22Rv1 (cell line): ENCODE data around the gene PSMB8.
"Not testable (repeated sequence)": the region's sequence is repeated elsewhere in the genome, so short reads cannot be mapped to it uniquely, and the experiment has no call there.

ENCODE experiments used
- H3K27ac ChIP-seq: fragments of 450-650 bp; 2 replicates; pipeline ENCODE4 v1.5.1; 2017
- ZFX ChIP-seq: fragments of 450-650 bp; IDR thresholded peaks from 2 replicates; pipeline ENCODE4 v1.6.1; 2017; ENCODE audit warnings: antibody characterized with exemption, borderline replicate concordance
- TF ChIP-seq, protein P1 (sequence below): fragments of 450-650 bp; IDR thresholded peaks from 2 replicates; pipeline ENCODE4 v1.5.1; 2017; ENCODE audit warnings: mild to moderate bottlenecking

Gene PSMB8

DNA sequence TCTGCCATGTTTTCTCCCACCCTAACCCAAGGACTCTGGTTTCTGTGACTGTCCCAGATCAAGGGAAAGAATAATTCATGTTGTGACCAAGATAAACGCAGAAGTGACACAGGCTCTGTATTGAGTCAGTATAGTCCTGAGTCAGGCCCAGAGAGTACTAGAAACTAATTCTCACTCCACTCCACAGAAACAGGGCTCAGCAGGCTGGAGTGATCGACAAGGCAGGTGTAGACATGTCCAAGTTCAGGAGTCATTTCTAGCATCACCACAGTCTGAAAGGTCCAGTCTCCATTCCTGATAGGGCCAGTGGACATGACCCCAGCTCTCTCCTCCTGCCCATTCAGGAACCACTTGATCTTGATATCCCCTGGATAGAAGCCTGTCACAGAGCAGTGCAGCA is 29.7 kb downstream of the PSMB8 start:
- TF ChIP-seq ZFX: no peak
- TF ChIP-seq, protein P1, sequence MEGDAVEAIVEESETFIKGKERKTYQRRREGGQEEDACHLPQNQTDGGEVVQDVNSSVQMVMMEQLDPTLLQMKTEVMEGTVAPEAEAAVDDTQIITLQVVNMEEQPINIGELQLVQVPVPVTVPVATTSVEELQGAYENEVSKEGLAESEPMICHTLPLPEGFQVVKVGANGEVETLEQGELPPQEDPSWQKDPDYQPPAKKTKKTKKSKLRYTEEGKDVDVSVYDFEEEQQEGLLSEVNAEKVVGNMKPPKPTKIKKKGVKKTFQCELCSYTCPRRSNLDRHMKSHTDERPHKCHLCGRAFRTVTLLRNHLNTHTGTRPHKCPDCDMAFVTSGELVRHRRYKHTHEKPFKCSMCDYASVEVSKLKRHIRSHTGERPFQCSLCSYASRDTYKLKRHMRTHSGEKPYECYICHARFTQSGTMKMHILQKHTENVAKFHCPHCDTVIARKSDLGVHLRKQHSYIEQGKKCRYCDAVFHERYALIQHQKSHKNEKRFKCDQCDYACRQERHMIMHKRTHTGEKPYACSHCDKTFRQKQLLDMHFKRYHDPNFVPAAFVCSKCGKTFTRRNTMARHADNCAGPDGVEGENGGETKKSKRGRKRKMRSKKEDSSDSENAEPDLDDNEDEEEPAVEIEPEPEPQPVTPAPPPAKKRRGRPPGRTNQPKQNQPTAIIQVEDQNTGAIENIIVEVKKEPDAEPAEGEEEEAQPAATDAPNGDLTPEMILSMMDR: no peak
- H3K27ac ChIP-seq: no peak overlapping the region

DNA sequence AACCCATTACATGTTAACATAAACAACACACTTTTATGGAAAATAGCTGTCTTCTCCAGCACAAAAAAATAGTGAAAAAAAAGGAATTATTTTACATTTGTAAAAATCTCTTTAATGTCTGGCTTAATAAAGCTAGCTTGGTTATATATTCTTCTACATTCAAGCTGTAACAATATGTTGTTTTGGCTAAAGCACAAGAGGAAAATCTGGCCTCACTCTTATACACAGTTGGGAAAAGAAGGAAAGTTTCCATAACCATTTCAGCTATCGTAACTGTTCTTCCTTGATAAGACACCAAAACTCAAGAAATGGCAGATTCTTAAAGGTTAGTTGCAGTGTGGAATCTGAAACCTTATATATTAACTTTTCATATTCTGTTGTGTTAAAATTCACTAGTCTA is 34.7 kb downstream of the PSMB8 start:
- TF ChIP-seq, protein P1: no peak
- TF ChIP-seq ZFX: no peak
- H3K27ac ChIP-seq: no peak overlapping the region

DNA sequence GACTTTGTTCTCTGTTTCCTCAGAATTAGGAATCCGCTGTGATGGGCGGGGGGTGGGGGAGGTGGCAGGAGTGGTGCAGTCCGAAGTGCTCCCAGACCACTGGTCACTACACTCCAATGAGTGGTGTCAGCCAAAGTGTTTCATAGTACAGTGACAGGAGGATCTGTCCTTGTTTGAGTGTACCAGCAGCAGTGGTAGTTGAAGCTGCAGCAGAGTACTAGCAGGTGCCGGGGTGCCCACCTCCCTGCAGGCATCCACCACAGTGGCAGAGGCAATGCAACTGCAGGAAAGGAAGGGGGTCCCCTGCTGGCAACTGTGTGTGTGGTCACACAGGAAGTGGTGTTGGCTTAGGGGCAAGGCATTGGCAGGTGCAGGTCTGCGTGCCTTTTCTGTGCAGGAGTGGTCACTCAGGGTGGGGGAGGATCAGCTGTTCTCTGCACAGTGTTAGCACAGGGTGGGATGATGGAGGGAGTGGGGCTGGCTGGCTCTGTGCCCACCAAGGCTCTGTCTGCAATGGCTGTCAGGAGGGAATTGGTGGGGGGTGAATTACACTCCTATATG is 36.7 kb downstream of the PSMB8 start:
- TF ChIP-seq, protein P1: no peak
- no peak overlapping the region for H3K27ac ChIP-seq

DNA sequence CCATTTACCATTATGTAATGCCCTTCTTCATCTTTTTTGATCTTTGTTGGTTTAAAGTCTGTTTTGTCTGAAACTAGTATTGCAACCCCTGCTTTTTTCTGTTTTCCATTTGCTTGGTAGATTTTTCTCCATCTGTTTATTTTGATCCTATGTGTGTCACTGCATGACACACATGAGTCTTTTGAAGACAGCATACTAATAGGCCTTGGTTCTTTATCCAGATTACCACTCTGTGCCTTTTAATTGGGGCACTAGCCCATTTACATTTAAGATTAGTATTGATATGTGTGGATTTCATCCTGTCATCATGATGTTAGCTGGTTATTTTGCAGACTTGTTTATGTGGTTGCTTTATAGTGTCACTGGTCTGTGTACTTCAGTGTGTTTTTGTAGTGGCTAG is 38.4 kb downstream of the PSMB8 start:
- not testable (repeated sequence) for H3K27ac ChIP-seq

DNA sequence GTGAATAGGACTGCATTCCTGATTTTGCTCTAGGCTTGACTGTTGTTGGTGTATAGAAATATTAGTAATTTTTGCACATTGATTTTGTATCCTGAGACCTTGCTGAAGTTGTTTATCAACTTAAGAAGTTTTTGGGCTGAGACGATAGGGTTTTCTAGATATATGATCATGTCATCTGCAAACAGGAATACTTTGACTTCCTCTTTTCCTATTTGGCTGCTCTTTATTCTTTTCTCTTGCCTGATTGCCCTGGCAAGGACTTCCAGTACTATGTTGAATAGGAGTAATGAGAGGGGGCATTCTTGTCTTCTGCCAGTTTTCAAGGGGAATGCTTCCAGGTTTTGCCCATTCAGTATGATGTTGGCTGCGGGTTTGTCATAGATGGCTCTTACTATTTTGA is 40.4 kb downstream of the PSMB8 start:
- no peak overlapping the region for H3K27ac ChIP-seq
- TF ChIP-seq, protein P1: no peak
- no peak for TF ChIP-seq ZFX

DNA sequence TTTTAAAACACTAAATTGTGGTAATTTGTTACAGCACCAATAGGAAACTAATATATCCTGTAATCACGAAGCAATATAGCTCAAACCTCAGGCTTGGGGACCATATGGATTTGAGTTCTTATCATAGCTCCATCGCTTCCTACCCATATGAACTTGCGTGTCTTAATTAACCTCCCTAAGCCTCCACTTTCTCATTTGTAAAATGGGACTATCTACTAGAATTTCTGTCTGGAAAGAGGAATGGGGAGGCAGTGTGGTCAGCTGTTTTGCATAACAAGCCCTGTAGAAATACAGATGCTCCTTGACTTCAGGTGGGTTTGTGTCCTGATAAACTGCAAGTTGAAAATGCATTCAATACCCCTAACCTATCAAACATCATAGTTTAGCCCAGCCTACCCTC is 44.1 kb downstream of the PSMB8 start:
- TF ChIP-seq, protein P1: no peak
- TF ChIP-seq ZFX: no peak
- H3K27ac ChIP-seq: no peak overlapping the region

DNA sequence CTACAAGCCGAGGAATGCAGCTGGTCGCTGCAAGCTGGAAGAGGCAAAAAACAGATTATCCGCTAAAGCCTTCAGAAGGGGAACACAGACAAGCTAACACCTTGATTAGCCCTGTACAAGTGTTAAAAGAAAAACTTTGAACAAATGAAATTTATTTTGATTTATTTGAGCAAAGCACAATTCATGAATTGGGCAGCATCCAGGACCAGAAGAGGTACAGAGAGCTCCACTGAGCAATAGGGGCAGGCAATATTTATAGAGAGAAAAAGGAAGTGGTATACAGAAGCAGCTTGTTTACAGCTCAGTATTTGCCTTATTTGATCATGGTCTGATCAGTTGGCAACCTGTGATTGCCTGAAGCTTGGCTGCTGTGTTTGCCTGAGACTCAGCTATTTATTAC is 44.7 kb downstream of the PSMB8 start:
- TF ChIP-seq, protein P1: no peak
- TF ChIP-seq ZFX: no peak
- H3K27ac ChIP-seq: no peak overlapping the region

DNA sequence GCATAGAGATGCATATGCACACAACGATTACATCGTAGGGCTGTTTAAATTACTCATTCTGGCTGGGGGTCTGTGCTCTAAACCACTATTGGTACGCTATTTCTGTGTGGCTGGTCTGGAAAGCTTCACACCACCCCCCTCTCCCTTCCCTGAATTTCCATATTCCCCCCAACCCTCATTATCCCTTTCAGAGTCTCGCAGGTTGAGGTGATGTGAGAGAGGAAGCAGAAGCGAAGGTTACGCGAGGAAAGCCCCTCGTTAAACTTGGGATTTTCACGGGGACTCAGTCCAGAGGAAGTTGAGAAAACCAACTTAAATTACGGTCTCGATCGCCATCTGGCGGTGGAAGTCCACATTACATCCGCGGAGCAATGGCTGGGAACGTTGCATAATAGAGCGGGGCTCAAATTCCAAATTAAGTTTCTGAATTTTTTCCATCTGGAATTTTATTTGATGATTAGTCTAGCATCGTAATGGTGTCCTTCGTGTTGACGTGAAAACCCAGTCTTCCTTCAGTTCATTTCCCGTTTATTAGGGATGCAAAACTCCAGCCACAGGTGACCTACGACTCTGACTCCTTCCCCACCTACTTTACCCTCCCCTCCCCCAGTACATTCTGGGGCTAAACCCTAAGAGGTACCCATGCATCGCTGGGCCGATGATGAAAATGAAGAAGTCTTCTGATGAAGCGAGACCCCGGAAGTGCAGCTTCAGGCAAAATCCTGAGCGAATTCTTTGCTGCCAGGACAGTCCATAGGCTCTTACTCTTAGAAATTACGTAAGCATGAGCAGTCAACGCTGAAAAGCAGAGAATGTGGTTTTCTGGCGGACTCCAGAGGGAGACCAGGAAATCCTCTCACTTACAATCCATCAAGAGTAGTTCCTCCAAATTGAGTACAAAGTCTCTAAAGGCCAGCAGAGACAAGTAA is 46.7 kb downstream of the PSMB8 start:
- H3K27ac ChIP-seq: no peak overlapping the region
- TF ChIP-seq ZFX: no peak
- TF ChIP-seq, protein P1: peak; percentile 84
